ENCODE data around the gene NEDD4.

- TF ChIP-seq CTCF (IDR thresholded peaks at IDR 0.05): no peak
- no peak for TF ChIP-seq POLR2A (IDR thresholded peaks at IDR 0.05)
Measured at GRCh38 chr15:55928955-55929354, 64.5 kb downstream of the NEDD4 start.

Measured in testis (tissue), 2 donors.